PC-3 (cell line): Measurements from ENCODE around the gene CCT6B. TPM values are rescaled to one million over a fixed set of nuclear protein-coding genes. Genes with fewer than 3 reads are reported as not detected.
A peak's percentile ranks its signal among the peaks of the same experiment; 100 is the strongest.

ENCODE experiments used
- ATAC-seq: fragments of 200-7000 bp; cut with Tn5 transposase; 2 replicates; pipeline ENCODE4 v1.9.1; 2020; ENCODE audit warnings: mild to moderate bottlenecking, moderate library complexity
- BruUV-seq: library from RNA; stranded (reverse); fragments of 400-500 nt; replicated peaks from 2 replicates; lab custom pipeline; 2021; lab: Mats Ljungman, UMichigan
- CTCF ChIA-PET: fragments of 300-600 bp; sonication (Branson Sonifier 250); formaldehyde crosslinking; loops from one replicate; lab custom pipeline; 2022; ENCODE audit warnings: antibody characterized with exemption; lab: Charles Lee
- POLR2A ChIA-PET: fragments of 300-600 bp; sonication (Branson Sonifier 250); formaldehyde crosslinking; loops from one replicate; lab custom pipeline; 2022; ENCODE audit warnings: antibody characterized with exemption; ENCODE audit not compliant: unreplicated experiment; lab: Charles Lee
- DNase-seq: peaks from one replicate; pipeline ENCODE4 v3.0.0-alpha.2; 2015
- H2AFZ ChIP-seq: fragments of 300-600 bp; sonication (generic); 2 replicates; pipeline ENCODE4 v1.6.0; 2016; ENCODE audit warnings: antibody characterized with exemption, low read length
- H3F3A ChIP-seq: fragments of 300-600 bp; sonication (generic); one replicate; pipeline ENCODE4 v1.6.0; 2017; ENCODE audit warnings: antibody characterized with exemption, low read length, control low read depth, mild to moderate bottlenecking; ENCODE audit not compliant: unreplicated experiment
- H3K27ac ChIP-seq: fragments of 300-600 bp; sonication (generic); 2 replicates; pipeline ENCODE4 v1.5.1; 2016; ENCODE audit warnings: mild to moderate bottlenecking, low read length
- H3K27me3 ChIP-seq: fragments of 300-600 bp; sonication (generic); 2 replicates; pipeline ENCODE4 v1.6.1; 2016; ENCODE audit warnings: low read length, mixed read lengths
- H3K36me3 ChIP-seq: fragments of 300-600 bp; sonication (generic); 2 replicates; pipeline ENCODE4 v1.6.1; 2016; ENCODE audit warnings: low read depth, mixed run types, low read length, mixed read lengths
- H3K4me1 ChIP-seq: fragments of 300-600 bp; sonication (generic); 2 replicates; pipeline ENCODE4 v1.5.1; 2016; ENCODE audit warnings: low read length; ENCODE audit not compliant: insufficient read depth
- H3K4me2 ChIP-seq: fragments of 300-600 bp; sonication (generic); 2 replicates; pipeline ENCODE4 v1.6.0; 2016; ENCODE audit warnings: low read length
- H3K4me3 ChIP-seq: fragments of 300-600 bp; sonication (generic); 2 replicates; pipeline ENCODE4 v1.5.1; 2016; ENCODE audit warnings: mild to moderate bottlenecking, low read length, mixed read lengths
- H3K79me2 ChIP-seq: fragments of 300-600 bp; sonication (generic); 2 replicates; pipeline ENCODE4 v1.6.1; 2017; ENCODE audit warnings: low read length, mixed read lengths
- H3K9ac ChIP-seq: fragments of 300-600 bp; sonication (generic); 2 replicates; pipeline ENCODE4 v1.6.0; 2016; ENCODE audit warnings: mild to moderate bottlenecking, low read length
- H3K9me2 ChIP-seq: fragments of 300-600 bp; sonication (generic); replicated peaks from 2 replicates; pipeline ENCODE4 v1.6.1; 2016; ENCODE audit warnings: mixed run types, low read length, mixed read lengths
- H3K9me3 ChIP-seq: fragments of 300-600 bp; sonication (generic); 2 replicates; pipeline ENCODE4 v1.6.1; 2016; ENCODE audit warnings: low read length, mixed read lengths
- H4K20me1 ChIP-seq: fragments of 300-600 bp; sonication (generic); 2 replicates; pipeline ENCODE4 v1.6.1; 2016; ENCODE audit warnings: low read length, mixed read lengths
- EZH2 ChIP-seq: fragments of 300-600 bp; sonication (generic); IDR thresholded peaks from one replicate; pipeline ENCODE4 v1.6.1; 2017; ENCODE audit warnings: antibody characterized with exemption, mild to moderate bottlenecking, low read length; ENCODE audit not compliant: unreplicated experiment
- EZH2phosphoT487 ChIP-seq: fragments of 300-600 bp; sonication (generic); IDR thresholded peaks from 2 replicates; pipeline ENCODE4 v1.6.1; 2018; ENCODE audit warnings: mild to moderate bottlenecking, antibody characterized with exemption, low read length, borderline replicate concordance
- intact Hi-C: fragments of 100-400 bp; cut with micrococcal nuclease; formaldehyde crosslinking; loops from 2 replicates; pipeline ENCODE4 v1.9.0; 2023
- total RNA-seq: library from RNA; depleted of rRNA; stranded (reverse); fragments of >200 nt; gene quantifications from 2 replicates; pipeline ENCODE4 v1.2.3, GENCODE V29; 2014
- TF ChIP-seq, protein P1 (sequence below): fragments of 300-600 bp; sonication (generic); conservative IDR thresholded peaks from 2 replicates; pipeline ENCODE4 v1.5.1; 2017; ENCODE audit warnings: antibody characterized with exemption, low read depth, mild to moderate bottlenecking, low read length

CCT6B gene
- total RNA-seq, 1 experiment from 2014 or later: 0.33 TPM

GRCh38 chr17:34997355-34997862 lies 36.1 kb upstream of the CCT6B start:
- no peak overlapping the region for H2AFZ ChIP-seq
- no peak overlapping the region for H3K4me2 ChIP-seq
- peak; percentile 12 for DNase-seq
- CTCF ChIA-PET: no interaction called here
- no TSS peak for BruUV-seq
- POLR2A ChIA-PET: no interaction called here
- ATAC-seq: no peak
- H3K9ac ChIP-seq: no peak overlapping the region
- H3K9me2 ChIP-seq: no peaks in the 10 kb centered on the region
- no peaks in the 10 kb centered on the region for H4K20me1 ChIP-seq
- intact Hi-C loops: no loop called here
- H3K9me3 ChIP-seq: no peaks in the 10 kb centered on the region
- no peaks in the 10 kb centered on the region for H3K27me3 ChIP-seq
- H3F3A ChIP-seq: no peaks in the 10 kb centered on the region
- TF ChIP-seq EZH2phosphoT487: no peak
- no peak for TF ChIP-seq EZH2
- TF ChIP-seq, protein P1, sequence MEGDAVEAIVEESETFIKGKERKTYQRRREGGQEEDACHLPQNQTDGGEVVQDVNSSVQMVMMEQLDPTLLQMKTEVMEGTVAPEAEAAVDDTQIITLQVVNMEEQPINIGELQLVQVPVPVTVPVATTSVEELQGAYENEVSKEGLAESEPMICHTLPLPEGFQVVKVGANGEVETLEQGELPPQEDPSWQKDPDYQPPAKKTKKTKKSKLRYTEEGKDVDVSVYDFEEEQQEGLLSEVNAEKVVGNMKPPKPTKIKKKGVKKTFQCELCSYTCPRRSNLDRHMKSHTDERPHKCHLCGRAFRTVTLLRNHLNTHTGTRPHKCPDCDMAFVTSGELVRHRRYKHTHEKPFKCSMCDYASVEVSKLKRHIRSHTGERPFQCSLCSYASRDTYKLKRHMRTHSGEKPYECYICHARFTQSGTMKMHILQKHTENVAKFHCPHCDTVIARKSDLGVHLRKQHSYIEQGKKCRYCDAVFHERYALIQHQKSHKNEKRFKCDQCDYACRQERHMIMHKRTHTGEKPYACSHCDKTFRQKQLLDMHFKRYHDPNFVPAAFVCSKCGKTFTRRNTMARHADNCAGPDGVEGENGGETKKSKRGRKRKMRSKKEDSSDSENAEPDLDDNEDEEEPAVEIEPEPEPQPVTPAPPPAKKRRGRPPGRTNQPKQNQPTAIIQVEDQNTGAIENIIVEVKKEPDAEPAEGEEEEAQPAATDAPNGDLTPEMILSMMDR: no peak
- peaks cover 18% of the 10 kb centered on the region for H3K36me3 ChIP-seq
- no peak overlapping the region for H3K27ac ChIP-seq
- no peak overlapping the region for H3K4me3 ChIP-seq
- no peaks in the 10 kb centered on the region for H3K79me2 ChIP-seq
- H3K4me1 ChIP-seq: peaks cover 9% of the 10 kb centered on the region

DNA sequence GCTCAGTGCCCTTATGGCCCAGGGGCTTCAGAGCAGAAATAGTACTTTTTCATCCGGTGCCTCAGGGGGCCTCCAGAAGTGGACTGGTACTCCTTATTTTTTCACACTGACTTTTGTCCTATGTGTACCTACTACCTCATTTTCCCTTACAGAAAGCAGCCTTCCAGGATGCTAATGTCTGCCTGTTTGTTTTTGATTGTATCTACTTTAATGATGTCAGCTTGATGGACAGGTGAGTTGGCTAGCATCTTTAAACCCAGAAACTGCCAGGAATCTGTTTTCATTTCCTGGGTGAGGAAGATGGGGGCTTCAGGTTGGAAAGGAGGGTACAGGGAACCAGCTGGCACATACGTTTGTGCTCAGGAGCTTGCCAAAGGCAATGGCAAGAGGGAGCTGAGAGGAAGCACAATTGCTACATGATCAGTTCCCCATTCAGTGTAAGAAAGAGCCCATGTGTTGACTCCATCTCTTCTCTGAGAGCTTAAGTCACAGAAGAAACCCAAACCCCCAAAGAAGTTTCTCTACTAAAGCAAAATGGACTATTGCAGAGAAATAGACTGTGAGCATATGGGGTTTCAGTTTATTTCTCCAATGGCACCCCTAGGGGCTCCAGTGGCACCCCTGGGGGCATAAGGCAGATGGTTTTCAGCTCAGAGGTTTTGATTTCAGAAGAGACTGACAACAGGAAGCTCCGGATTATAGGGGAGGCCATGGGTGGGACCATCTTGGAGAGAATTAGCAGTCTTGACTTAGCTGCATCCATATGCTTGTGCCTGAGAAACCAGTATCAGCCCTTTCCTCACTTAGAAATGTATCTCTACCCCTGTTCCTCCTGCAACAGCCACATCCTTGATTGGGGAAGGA lies 35.4 kb upstream of the CCT6B start:
- Histone ChIP-seq H3K9ac (no peak overlapping the region), H3K9me2 (no peaks in the 10 kb centered on the region), H3K27me3 (no peaks in the 10 kb centered on the region), H3K27ac (no peak overlapping the region), H3K36me3 (peaks cover 14% of the 10 kb centered on the region), H3K79me2 (no peaks in the 10 kb centered on the region), H3K4me3 (no peak overlapping the region), H3K9me3 (no peaks in the 10 kb centered on the region), H4K20me1 (no peaks in the 10 kb centered on the region), H2AFZ (no peak overlapping the region), H3K4me1 (peaks cover 5% of the 10 kb centered on the region; the same call in 1 of the 2 replicates), H3F3A (no peaks in the 10 kb centered on the region), H3K4me2 (no peak overlapping the region)
- POLR2A ChIA-PET: no interaction called here
- BruUV-seq: no TSS peak
- intact Hi-C loops: no loop called here
- DNase-seq: no peak
- CTCF ChIA-PET: no interaction called here
- ATAC-seq: no peak
- TF ChIP-seq EZH2phosphoT487 (no peak), EZH2 (no peak)
- TF ChIP-seq, protein P1: no peak

DNA sequence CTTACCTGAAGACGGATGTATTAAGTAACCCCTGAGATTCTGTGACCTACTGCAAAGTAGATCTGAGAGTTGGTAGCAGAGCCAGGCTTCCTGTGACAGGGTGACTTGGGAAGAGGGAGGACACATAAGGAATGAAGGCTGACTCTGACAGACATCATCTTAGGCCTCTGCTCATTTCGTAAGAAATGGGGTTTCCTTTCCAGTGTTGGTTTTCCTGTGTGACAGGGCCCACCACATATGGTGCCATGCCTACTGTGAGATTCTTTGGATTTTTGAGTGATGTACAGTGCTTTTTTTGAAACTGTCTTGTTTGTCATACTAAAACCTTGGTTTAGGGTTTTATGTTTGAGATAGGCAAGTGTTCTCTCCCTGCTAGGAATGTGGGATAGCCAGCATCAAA lies 31.8 kb upstream of the CCT6B start:
- Histone ChIP-seq H2AFZ (no peak overlapping the region), H3K4me1 (no peaks in the 10 kb centered on the region), H3K36me3 (peaks cover 8% of the 10 kb centered on the region), H3K9me3 (no peaks in the 10 kb centered on the region), H3K9ac (no peak overlapping the region), H3F3A (no peaks in the 10 kb centered on the region), H3K79me2 (no peaks in the 10 kb centered on the region), H4K20me1 (no peaks in the 10 kb centered on the region), H3K9me2 (no peaks in the 10 kb centered on the region), H3K4me2 (no peak overlapping the region), H3K27me3 (no peaks in the 10 kb centered on the region), H3K4me3 (no peak overlapping the region), H3K27ac (no peak overlapping the region)
- DNase-seq: no peak
- intact Hi-C loops: no loop called here
- TF ChIP-seq EZH2 (no peak), EZH2phosphoT487 (no peak)
- TF ChIP-seq, protein P1: no peak
- POLR2A ChIA-PET: no interaction called here
- CTCF ChIA-PET: no interaction called here
- no TSS peak for BruUV-seq
- no peak for ATAC-seq
